GM12878 (cell line): ENCODE measurements around the gene RNF220. TPM values are rescaled to one million over a fixed set of nuclear protein-coding genes. Genes with fewer than 3 reads are reported as not detected.

Source experiments
- ATAC-seq: fragments of 200-7000 bp; cut with Tn5 transposase; 3 replicates; pipeline ENCODE4 v1.9.1; 2020; ENCODE audit warnings: mild to moderate bottlenecking, moderate library complexity
- BruUV-seq: library from RNA; stranded (reverse); fragments of 400-500 nt; replicated peaks from 2 replicates; lab custom pipeline; 2021; lab: Mats Ljungman, UMichigan
- CTCF ChIA-PET: fragments of 300-600 bp; sonication (Branson Sonifier 250); formaldehyde crosslinking; extraction: SDS; loops from one replicate; lab custom pipeline; 2021; ENCODE audit warnings: inconsistent platforms; lab: Yijun Ruan, JAX
- POLR2A ChIA-PET: fragments of 350-600 bp; formaldehyde crosslinking; extraction: SDS; loops from one replicate; lab custom pipeline; 2021; ENCODE audit warnings: inconsistent platforms; lab: Charles Lee
- RAD21 ChIA-PET: fragments of 300-600 bp; sonication (Branson Sonifier 250); formaldehyde crosslinking; loops from one replicate; lab custom pipeline; 2023; ENCODE audit warnings: antibody characterized with exemption; ENCODE audit not compliant: unreplicated experiment; lab: Charles Lee
- SMC1A ChIA-PET: fragments of 300-600 bp; sonication (Branson Sonifier 250); formaldehyde crosslinking; loops from one replicate; lab custom pipeline; 2023; ENCODE audit not compliant: unreplicated experiment, uncharacterized antibody; lab: Charles Lee
- DNase-seq: peaks from one replicate; pipeline ENCODE4 v3.0.0-alpha.2; 2011; ENCODE audit warnings: low read depth, low spot score
- FAIRE-seq: peaks from 3 replicates; lab custom pipeline; 2011; peaks lifted over from hg19 to GRCh38; lab: Jason Lieb, UNC
- H2AFZ ChIP-seq: 2 replicates; pipeline ENCODE4 v1.6.0; 2011; ENCODE audit warnings: low read depth, low read length, control low read depth; ENCODE audit not compliant: control insufficient read depth
- H3K27ac ChIP-seq: 2 replicates; pipeline ENCODE4 v1.5.1; 2011; ENCODE audit warnings: control low read depth; ENCODE audit not compliant: control insufficient read depth, insufficient read depth
- H3K27me3 ChIP-seq, 2 experiments: replicated peaks in 1 of 2; 2 replicates each; pipeline versions ENCODE4 v1.6.0 to v1.6.1; 2011; ENCODE audit warnings: low read length in 1 of 2; ENCODE audit not compliant: control insufficient read depth in 2 of 2, insufficient read depth in 2 of 2
- H3K36me3 ChIP-seq, 2 experiments: 2 replicates each; pipeline ENCODE4 v1.5.1; 2011; ENCODE audit warnings: low read length in 1 of 2; ENCODE audit not compliant: control insufficient read depth in 2 of 2, insufficient read depth in 2 of 2
- H3K4me1 ChIP-seq: 2 replicates; pipeline ENCODE4 v1.6.1; 2011; ENCODE audit warnings: mild to moderate bottlenecking, low read length, moderate library complexity, mixed read lengths; ENCODE audit not compliant: control insufficient read depth, insufficient read depth
- H3K4me2 ChIP-seq: 2 replicates; pipeline ENCODE4 v1.6.0; 2011; ENCODE audit warnings: control low read depth; ENCODE audit not compliant: control insufficient read depth, insufficient read depth
- H3K4me3 ChIP-seq: fragments of 200-600 bp; sonication (generic); 2 replicates; pipeline ENCODE4 v1.5.1; 2016
- H3K79me2 ChIP-seq: 2 replicates; pipeline ENCODE4 v1.6.0; 2011; ENCODE audit warnings: low read length; ENCODE audit not compliant: control insufficient read depth, insufficient read depth
- H3K9ac ChIP-seq: 2 replicates; pipeline ENCODE4 v1.8.0; 2011; ENCODE audit warnings: low read length, control low read depth, mixed read lengths; ENCODE audit not compliant: control insufficient read depth, insufficient read depth
- H3K9me3 ChIP-seq: replicated peaks from 3 replicates; pipeline ENCODE4 v1.5.1; 2011; ENCODE audit warnings: mild to moderate bottlenecking, low read length; ENCODE audit not compliant: control insufficient read depth, insufficient read depth
- H4K20me1 ChIP-seq: 2 replicates; pipeline ENCODE4 v1.6.0; 2011; ENCODE audit not compliant: control insufficient read depth, insufficient read depth
- CBX3 ChIP-seq: fragments of 200-600 bp; sonication (generic); IDR thresholded peaks from 2 replicates; pipeline ENCODE4 v1.6.1; 2016; ENCODE audit warnings: low read depth, borderline replicate concordance
- CHD4 ChIP-seq: fragments of 200-600 bp; sonication (generic); IDR thresholded peaks from 2 replicates; pipeline ENCODE4 v1.6.1; 2016; ENCODE audit warnings: mild to moderate bottlenecking
- HSF1 ChIP-seq: fragments of 150-350 bp; IDR thresholded peaks from 2 replicates; pipeline ENCODE4 v1.6.1; 2014; ENCODE audit warnings: mild to moderate bottlenecking, low read depth, low read length
- IKZF1 ChIP-seq: fragments of 450-650 bp; conservative IDR thresholded peaks from 2 replicates; pipeline ENCODE4 v1.6.1; 2017; ENCODE audit warnings: antibody characterized with exemption, mild to moderate bottlenecking
- IRF3 ChIP-seq: fragments of 450-650 bp; IDR thresholded peaks from 2 replicates; pipeline ENCODE4 v1.6.1; 2014; ENCODE audit warnings: mild to moderate bottlenecking
- LARP7 ChIP-seq: fragments of 450-650 bp; IDR thresholded peaks from 2 replicates; pipeline ENCODE4 v1.6.1; 2017; ENCODE audit warnings: mild to moderate bottlenecking
- NFYB ChIP-seq: IDR thresholded peaks from 2 replicates; pipeline ENCODE4 v1.6.1; 2011; ENCODE audit warnings: low read depth, mild to moderate bottlenecking, low read length, improper control_type of control experiment, moderate library complexity; ENCODE audit not compliant: insufficient read depth
- NKRF ChIP-seq: fragments of 450-650 bp; conservative IDR thresholded peaks from 2 replicates; pipeline ENCODE4 v1.6.1; 2017; ENCODE audit warnings: mild to moderate bottlenecking, moderate library complexity
- NR2C1 ChIP-seq: fragments of 450-650 bp; IDR thresholded peaks from 2 replicates; pipeline ENCODE4 v1.6.1; 2017; ENCODE audit warnings: antibody characterized with exemption, mild to moderate bottlenecking, moderate library complexity
- PML ChIP-seq: IDR thresholded peaks from 2 replicates; pipeline ENCODE4 v1.6.1; 2012; ENCODE audit warnings: low read length, inconsistent platforms
- POU2F2 ChIP-seq: IDR thresholded peaks from 3 replicates; pipeline ENCODE4 v1.6.1; 2011; ENCODE audit warnings: low read depth, mild to moderate bottlenecking, low read length, borderline replicate concordance
- RAD51 ChIP-seq: fragments of 450-650 bp; IDR thresholded peaks from 2 replicates; pipeline ENCODE4 v1.6.1; 2016; ENCODE audit warnings: moderate library complexity, mild to moderate bottlenecking, inconsistent platforms
- RB1 ChIP-seq: fragments of 450-650 bp; formaldehyde crosslinking; IDR thresholded peaks from 2 replicates; pipeline ENCODE4 v1.6.1; 2017; ENCODE audit warnings: mild to moderate bottlenecking, borderline replicate concordance
- RCOR1 ChIP-seq: conservative IDR thresholded peaks from 2 replicates; pipeline ENCODE4 v1.6.1; 2012; ENCODE audit warnings: low read depth, low read length, improper control_type of control experiment
- RELA ChIP-seq: fragments of 450-650 bp; IDR thresholded peaks from 2 replicates; pipeline ENCODE4 v1.8.0; 2014; ENCODE audit warnings: borderline replicate concordance; ENCODE audit not compliant: partially characterized antibody
- ZBTB40 ChIP-seq: fragments of 450-650 bp; IDR thresholded peaks from 2 replicates; pipeline ENCODE4 v1.6.1; 2016; ENCODE audit warnings: mild to moderate bottlenecking, moderate library complexity, borderline replicate concordance
- ZNF274 ChIP-seq: IDR thresholded peaks from one replicate; pipeline ENCODE4 v1.8.0; 2011; ENCODE audit not compliant: insufficient read length, insufficient read depth
- WGBS: methylation state at CpG from one replicate; pipeline ENCODE4 v1.1.6; 2016; ENCODE audit warnings: low lambda C conversion rate; ENCODE audit not compliant: insufficient replicate concordance, insufficient coverage; ENCODE audit errors: missing lambda C conversion rate; 5-methylcytosine and 5-hydroxymethylcytosine counted together
- in situ Hi-C: fragments of 300-500 bp; cut with MboI; formaldehyde crosslinking; loops from 9 replicates; pipeline ENCODE4 v1.14.3; 2018; ENCODE audit warnings: mixed read lengths
- intact Hi-C: fragments of 100-400 bp; cut with micrococcal nuclease; formaldehyde crosslinking; loops from one replicate; pipeline ENCODE4 v1.14.2; 2022; ENCODE audit not compliant: unreplicated experiment
- polyA plus RNA-seq, 11 experiments: library from polyadenylated mRNA; depleted of rRNA in 4 of 11; unstranded in 6 of 11; stranded (reverse) in 5 of 11; fragments of >200 nt; fragmentation: Nextera tagmentation in 4 of 11; fragmentation: Illumina TruSeq in 1 of 11; extraction: Ambion mirVana in 4 of 11; extraction: Trizol in 1 of 11; gene quantifications; 1 replicate in 1 of 11; 2 replicates in 10 of 11; pipeline versions ENCODE4 v1.2.1 to v1.2.3, GENCODE V29; 2011 to 2016; ENCODE audit warnings: inconsistent platforms in 2 of 11, missing spikeins in 2 of 11, low read depth in 1 of 11
- total RNA-seq, 4 experiments: library from RNA; depleted of rRNA in 3 of 4; stranded (reverse); fragments of >200 nt in 3 of 4; fragmentation: Illumina TruSeq in 1 of 4; extraction: Trizol in 1 of 4; gene quantifications; 2 replicates each; pipeline versions ENCODE4 v1.2.1 to v1.2.3, GENCODE V29; 2013 to 2021

RNF220 gene
- total and polyA plus RNA-seq, 10 of the 15 experiments (the other 5 are each of a cell fraction or from before 2014, with no cell fraction given): 4.6 to 84.1 (median 53.7) TPM

DNA sequence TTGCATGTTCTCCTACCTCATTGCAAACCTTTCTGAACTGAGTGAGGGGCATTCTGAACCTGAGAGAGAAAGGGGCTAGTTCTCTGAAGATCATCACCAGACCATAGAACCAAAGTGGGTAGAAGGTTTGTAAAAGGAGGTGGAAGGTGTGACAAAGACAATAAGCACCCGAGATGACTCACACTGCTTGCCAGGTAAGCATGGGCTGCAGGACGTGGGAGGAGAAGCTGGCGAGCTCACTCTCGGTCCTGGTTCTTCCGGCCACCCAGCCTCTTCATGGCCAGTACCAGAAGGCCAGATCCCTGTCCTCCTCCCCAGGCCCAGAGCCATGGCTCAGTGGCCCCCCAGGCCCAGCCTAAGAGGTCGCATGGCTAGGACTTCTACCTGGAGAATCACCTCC, 140.9 kb downstream of the RNF220 start:
- RAD21 ChIA-PET: interaction anchor here (0.7 kb wide), 1 partner anchor 27 kb away, joined by 3 read pairs; no protein-coding TSS in a partner anchor
- WGBS: 5% methylated on average over 6 of the region's 6 CpGs
- TF ChIP-seq HSF1: no peak
- TF ChIP-seq CBX3: no peak
- no peak for TF ChIP-seq NKRF
- no peak for TF ChIP-seq IKZF1
- no peak for TF ChIP-seq LARP7
- TF ChIP-seq NFYB: no peak
- TF ChIP-seq RB1: no peak
- TF ChIP-seq POU2F2: no peak
- TF ChIP-seq IRF3: no peak
- no peak for TF ChIP-seq CHD4
- TF ChIP-seq PML: no peak
- TF ChIP-seq ZNF274: no peak
- TF ChIP-seq NR2C1: no peak
- no peak for TF ChIP-seq ZBTB40
- TF ChIP-seq RCOR1: no peak
- TF ChIP-seq RAD51: no peak
- TF ChIP-seq RELA: no peak

More for the DNA sequence above, 140.9 kb downstream of the RNF220 start:
- SMC1A ChIA-PET: no interaction called here
- no TSS peak for BruUV-seq
- Histone ChIP-seq H3K4me2 (no peak overlapping the region), H3K9me3 (no peaks in the 10 kb centered on the region), H4K20me1 (no peaks in the 10 kb centered on the region), H3K27me3 (peaks cover 7 to 9% of the 10 kb centered on the region in 2 experiments; a peak in 3 of 4 replicates), H3K4me1 (no peaks in the 10 kb centered on the region), H3K36me3 (no peaks in the 10 kb centered on the region), H2AFZ (no peak overlapping the region), H3K27ac (no peak overlapping the region), H3K4me3 (no peak overlapping the region), H3K79me2 (no peaks in the 10 kb centered on the region), H3K9ac (no peak overlapping the region)
- intact Hi-C loops: no loop called here
- FAIRE-seq: no peak
- no peak for ATAC-seq
- POLR2A ChIA-PET: no interaction called here
- in situ Hi-C loops: no loop called here
- CTCF ChIA-PET: interaction anchor here (1.3 to 1.9 kb wide), 2 partner anchors 168 to 328 kb away, joined by 3 to 5 read pairs; no protein-coding TSS in a partner anchor
- no peak for DNase-seq
